ENCODE data around the gene ICE2. TPM values are rescaled to one million over a fixed set of nuclear protein-coding genes. Genes with fewer than 3 reads are reported as not detected.

The ICE2 gene
- total and polyA plus RNA-seq, 2 of the 8 experiments (the other 6 are each of a cell fraction or from before 2014, with no cell fraction given) = 40.0 to 87.3 TPM

DNA sequence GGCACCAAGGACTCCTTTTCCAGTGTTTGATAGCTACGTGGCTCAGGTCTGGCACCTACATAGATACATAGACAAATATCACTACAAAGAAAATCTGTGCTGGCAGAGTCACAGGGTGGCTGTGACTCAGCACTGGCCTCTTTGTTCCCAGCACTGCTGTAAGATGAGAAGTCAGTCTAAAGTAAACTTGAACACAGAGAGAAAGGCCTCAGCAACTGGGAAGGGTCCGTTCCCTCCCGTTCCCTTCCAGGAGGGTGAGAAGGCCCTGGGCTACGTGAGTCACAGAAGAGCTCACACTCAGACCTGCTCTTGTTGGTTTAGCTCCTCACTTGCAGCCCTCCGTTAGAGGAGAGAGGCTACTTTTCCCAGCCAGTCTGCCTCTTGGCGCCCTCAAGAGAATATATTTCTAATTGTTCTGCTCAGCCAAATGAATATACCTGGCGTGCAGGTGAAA is 104.3 kb downstream of the ICE2 start (continued):
- TF ChIP-seq BACH1 (IDR thresholded peaks at IDR 0.05; ENCODE audit: low read length) = peak; percentile 41; the same call in 1 of the 2 replicates
- no peak for TF ChIP-seq SUZ12 (IDR thresholded peaks at IDR 0.05; ENCODE audit: low read length)
- TF ChIP-seq POU5F1 (IDR thresholded peaks at IDR 0.05; ENCODE audit: low read depth, low read length) = no peak

All from H1 (cell line).